GM19397 (cell line): ENCODE data around the gene CHAD.
"Not testable (repeated sequence)": the region's sequence is repeated elsewhere in the genome, so short reads cannot be mapped to it uniquely, and the experiment has no call there.

Source experiments
- ATAC-seq: cut with Tn5 transposase; IDR thresholded peaks from one replicate; pipeline ENCODE4 v1.9.1; 2021; ENCODE audit warnings: mild to moderate bottlenecking, moderate library complexity; ENCODE audit not compliant: unreplicated experiment

CHAD gene

DNA sequence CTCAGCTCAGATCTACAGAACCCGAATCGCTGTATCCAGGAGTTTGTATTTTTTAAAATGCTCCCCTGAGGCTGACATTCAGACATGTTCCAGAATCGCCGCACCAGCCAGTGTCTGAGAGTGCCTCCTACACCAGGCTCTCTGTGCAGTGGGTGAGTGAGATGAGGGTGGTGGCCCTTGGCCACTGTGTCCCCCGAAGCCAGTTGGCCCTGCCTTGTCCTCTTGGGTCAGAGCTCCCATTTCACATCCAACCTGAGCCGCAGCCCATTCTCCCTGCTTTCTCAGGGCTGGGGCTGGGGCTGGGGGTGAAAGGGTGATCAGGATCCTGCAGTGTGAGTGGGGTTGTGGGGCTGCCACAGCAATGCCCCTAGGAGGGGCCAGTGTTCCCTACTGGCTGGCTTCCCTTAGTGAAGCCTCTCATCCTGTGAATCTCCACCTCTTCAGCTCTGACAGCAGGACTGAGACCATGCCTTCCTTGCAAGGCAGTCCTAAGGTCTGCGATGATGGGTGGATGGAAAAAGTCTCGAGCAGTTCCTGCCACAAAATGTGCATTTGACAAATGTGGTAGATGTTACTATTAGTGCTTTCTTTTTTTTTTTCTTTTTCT, 26.6 kb upstream of the CHAD start:
- no peak for ATAC-seq

DNA sequence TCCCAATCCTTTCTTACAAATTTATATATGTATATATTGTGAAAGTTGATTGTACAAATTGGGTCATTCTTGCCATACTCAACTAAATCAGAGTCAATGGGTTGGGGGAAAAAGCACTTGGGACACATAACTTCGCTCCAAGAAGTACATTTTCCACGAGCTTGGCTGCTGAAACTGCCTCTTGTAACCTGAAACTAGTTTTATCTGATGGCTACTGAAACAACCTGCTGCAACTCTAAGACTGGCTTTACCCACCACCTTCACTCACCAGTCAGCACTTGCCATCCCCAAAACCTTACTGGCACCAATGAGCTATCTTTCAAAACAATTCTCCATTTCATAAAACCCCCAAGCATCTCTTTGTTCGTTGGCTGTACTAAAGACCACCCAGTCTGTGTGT, 25.1 kb upstream of the CHAD start:
- ATAC-seq, result no peak

DNA sequence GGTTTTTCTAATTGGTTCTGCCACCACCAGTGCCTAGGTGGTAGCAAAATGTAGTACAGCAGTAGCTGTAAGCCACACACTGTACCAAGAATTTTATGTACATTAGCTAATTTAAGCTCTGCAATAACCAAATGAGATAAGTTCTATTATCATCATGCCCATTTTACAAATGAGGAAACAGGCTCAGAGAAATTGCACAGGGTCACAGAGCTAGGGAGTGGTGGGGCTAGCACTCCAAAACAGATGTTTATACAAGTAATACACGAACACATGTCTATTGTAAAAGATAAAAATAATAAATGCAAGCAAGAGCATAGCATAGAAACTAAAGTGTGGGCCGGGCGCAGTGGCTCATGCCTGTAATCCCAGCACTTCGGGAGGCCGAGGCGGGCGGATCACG, 23.5 kb upstream of the CHAD start:
- ATAC-seq, result no peak

DNA sequence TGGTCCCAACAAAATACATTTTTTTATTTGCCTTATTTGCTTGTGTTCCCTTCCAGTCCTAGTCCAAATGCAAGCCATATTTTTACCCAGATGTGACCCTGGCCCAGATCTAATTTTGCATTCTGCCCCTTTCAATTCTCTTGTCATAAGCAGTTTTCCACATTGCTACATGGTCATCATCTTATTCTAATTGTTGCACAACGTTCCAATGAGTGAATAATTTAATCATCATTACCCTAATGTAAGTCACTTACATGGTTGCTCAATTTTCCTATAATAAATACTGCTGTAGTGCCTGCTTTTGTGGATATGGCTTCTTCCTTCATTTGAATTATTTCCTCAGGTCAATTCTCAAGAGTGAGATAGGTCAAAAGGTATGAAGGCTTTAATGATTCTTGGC, 22.8 kb upstream of the CHAD start:
- no peak for ATAC-seq

DNA sequence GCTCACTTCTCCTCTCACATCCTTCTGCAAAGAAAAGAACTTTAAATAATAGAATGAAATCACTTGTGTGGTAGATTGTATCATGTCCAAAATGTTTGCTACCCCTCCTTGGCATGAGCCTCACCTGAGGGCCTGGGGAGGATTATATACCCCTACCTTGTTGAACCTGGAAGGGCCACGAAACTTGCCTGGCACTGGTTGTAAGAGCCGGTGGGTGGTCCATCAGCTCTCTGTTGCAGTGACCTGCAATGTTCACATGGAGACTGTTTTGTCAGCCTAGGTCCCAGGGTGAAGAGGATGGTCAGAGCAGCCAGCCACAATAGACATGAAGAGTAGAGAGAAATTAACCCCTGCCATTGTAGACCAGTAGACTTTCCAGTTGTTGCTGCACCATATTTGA, 20.2 kb upstream of the CHAD start:
- ATAC-seq, result no peak

DNA sequence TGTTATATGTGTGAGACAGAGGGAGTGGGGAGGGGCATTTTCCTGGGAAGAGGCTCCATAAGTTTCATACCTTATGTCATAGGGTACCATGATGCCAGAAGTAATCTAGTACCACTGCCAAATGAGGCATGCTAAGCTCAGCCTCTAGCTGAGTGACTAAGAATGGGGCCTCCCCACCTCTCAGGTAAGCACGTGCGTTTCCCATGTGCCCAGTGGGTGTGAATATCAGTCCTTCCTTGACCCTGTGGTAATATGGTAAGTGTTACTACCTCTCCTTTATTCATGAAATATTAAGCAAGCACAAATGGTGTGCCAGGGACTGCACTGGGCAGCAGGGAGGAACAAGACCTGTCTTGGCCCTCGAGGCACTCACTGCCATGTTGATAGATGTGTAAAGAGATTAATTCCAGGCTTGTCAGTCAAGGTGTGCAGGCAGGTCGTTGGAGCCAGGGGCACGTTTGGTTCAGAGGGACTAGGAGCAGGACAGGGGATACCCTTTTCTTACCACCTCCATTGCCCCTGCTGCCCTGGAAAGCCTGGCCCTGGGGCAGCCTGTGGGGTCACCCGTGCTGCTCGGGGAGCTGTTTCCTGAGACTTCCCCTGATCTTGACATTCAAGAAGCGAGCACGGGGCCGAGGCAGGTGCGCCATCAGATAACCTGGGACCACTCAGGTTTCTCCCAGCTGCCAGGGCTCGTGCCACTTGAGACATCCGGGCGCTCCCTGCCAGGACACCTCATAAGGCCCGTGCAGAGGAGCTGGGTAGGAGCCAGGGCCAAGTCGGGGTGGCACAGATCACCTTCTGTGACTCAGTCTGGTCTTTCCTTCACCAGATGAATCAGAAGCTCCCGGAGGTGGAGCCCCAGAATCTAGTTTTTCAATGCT, 18.8 kb upstream of the CHAD start:
- ATAC-seq, result no peak

DNA sequence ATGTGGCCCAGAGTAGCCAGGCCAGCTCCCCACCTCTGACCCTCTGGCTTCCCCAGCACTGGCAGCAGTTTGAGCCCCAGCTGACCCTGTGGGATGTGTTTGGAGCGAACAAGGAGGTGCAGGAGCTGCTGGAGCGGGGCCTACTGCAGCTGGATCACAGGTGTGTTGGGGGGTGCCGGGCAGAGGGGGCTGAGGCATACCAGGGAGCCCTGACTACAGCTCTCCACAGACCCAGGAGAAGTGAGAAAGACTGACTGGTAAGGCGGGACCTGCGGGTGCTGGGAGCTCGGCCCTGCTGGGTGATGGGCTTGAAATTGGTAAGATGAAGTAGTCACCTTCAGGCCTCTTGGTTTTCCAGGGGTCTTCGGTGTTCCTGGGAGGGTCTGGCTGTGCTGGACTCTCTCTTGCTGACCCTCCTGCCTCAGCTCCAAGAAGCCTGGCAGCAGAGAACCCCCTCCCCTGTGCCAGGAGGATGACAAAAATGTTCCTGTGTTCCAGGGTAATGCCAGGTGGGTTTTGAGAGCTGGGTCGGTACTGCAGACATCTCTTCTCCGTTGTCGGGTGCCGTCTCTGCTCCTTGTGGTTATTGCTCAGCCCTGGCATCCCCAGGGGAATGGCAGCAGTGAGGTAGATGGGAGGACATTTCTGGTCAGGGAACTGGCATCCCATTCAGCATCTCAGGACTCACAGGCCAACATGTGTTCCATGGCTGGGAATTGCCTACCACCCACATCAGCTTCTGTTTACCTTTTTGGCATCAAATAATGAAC, 15.9 kb upstream of the CHAD start:
- ATAC-seq, result no peak

DNA sequence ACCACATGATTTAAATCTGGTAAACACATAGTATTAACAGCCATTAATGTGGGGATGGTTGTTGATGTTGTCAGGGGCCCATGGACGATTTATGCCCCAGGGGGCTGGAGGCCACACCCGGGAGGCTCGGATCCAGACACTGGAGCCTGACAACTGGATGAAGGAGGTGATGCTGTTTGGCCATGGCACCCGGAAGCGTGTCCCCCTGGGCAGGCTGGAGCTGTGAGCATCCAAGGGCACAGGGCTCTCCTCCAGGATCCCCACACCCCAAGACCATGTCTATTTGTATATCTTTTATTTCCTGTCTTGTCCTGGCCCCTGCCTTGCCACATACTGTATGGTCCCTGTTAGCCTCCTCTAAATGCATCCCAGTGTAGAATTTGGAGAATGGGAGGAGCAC, 14.6 kb upstream of the CHAD start:
- no peak for ATAC-seq

DNA sequence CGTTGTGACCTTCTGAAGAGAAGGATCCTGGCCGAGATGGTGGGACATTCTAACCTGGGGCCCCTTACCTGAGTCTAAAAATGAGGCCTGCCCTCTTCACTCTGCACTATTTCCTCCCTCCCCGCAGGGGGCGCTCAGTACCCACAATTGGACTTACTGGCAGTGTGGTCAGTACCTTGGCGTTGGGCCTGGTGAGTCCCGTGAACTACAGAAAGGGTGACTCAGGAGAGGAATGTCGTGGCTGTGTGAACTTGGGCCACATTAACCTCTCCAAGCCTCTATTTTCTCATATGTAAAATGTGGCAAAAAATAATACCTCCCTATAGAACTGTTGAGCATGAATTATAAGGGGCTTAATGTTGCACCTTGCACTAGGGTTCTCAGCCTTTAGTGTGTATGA, 13.8 kb upstream of the CHAD start:
- no peak for ATAC-seq

DNA sequence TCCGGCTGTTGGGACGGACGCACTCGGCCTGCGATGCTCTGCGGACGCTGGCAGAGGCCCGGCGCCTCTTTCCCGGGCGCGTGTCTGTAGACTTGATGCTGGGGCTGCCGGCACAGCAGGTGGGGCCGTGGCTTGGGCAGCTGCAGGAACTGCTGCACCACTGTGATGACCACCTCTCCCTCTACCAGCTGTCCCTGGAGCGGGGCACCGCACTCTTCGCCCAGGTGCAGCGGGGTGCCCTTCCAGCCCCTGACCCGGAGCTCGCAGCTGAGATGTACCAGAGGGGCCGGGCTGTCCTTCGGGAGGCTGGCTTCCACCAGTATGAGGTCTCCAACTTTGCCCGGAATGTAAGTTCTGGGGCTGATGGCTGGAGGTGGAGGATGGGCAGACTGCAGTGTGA, 13.4 kb upstream of the CHAD start:
- no peak for ATAC-seq

DNA sequence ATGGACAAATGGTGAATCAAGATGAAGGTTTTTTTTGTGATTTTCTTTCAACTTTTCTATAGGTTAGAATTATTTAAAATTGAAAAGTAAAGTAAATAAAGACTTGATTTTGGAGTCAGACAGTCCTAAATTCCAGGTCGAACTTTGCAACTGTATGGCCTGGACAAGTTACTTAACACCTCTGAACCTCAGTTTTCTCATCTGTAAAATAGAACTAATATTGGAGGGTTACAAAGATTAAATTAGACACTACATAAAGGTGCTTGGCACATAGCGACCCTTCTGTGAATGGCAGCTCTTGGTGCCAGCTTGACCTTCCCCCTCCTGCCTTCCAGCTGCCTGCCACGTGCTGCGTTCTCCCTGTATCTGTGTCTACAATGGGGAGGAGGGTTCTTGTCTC, 13.0 kb upstream of the CHAD start:
- no peak for ATAC-seq

DNA sequence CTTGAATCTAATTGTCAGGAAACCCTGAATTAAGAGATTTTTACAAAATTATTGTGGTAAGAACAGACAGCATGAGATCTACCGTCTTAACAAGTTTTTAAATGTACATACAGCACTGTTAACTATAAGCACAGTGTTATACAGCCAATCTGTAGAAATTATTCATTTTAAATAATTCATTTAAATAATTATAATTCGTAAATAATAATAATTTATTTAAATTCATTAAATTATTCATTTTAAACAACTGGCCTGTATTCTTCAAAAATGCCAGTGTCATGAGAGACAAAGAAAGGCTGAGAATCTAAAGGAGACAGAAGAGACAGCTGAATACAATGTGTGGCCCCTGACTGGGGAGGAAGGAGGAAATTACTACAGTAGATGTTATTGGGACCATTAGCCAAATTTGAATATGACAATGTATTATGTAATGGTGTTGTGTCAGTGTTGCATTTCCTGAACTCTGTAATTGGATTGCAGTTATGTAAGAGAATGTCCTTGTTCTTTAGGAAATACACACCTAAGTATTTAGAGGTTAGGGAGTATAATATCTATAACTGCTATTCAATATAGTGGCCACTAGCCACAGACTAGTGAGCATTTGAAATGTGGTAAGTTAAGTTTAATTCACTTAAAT, 12.3 kb upstream of the CHAD start:
- ATAC-seq, result no peak

DNA sequence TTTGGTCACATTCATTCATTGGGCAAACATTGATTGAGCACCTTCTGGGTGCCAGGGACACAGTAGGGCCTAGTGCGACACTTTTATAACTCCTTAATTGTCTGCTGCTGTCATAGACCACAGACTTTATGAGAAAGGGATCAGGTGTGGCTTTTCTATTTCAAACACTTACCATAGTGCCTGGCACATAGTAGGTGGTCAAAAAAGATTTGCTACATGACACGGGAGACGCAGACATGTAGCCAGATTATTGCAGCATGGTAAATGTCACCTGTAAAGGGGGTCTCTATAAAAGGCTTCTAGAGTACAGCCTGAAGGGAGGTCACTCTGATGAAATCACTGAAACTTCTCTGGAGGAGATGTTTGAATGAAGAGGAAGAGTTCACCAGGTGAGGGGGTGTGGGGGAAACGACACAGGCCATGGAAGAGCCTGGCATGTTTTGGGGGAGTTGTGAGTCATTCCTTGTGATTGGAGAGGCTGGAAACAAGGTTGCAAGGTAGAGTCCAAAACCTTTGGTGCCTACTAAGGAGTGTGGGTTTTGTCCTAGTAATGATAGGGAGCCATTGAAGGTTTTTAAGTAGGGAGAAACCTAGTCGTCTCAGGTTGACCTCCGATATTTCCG, 11.6 kb upstream of the CHAD start:
- ATAC-seq, result no peak

DNA sequence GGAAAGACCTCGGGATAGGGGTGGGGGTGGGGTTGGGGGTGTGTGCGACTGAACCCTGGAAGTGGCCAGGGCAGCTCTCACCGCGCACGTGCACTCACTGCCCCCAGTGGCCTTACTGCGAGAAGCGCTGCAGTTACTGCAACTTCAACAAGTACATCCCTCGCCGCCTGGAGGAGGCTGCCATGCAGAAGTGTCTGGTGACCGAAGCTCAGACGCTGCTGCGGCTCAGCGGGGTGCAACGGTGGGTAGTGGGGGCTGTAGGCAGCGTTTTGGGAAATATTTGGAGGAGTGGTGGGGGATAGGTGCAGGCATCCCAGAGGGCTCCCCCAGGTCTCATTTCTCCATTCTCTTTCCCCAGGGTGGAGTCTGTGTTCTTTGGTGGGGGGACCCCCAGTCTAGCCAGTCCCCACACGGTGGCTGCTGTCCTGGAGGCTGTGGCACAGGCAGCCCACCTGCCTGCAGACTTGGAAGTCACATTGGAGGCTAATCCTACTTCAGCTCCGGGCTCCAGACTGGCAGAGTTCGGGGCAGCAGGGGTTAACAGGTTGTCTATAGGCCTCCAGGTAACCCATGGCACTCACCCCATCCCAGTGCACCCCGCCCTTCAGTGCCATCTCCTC, 11.0 kb upstream of the CHAD start:
- ATAC-seq, result no peak

DNA sequence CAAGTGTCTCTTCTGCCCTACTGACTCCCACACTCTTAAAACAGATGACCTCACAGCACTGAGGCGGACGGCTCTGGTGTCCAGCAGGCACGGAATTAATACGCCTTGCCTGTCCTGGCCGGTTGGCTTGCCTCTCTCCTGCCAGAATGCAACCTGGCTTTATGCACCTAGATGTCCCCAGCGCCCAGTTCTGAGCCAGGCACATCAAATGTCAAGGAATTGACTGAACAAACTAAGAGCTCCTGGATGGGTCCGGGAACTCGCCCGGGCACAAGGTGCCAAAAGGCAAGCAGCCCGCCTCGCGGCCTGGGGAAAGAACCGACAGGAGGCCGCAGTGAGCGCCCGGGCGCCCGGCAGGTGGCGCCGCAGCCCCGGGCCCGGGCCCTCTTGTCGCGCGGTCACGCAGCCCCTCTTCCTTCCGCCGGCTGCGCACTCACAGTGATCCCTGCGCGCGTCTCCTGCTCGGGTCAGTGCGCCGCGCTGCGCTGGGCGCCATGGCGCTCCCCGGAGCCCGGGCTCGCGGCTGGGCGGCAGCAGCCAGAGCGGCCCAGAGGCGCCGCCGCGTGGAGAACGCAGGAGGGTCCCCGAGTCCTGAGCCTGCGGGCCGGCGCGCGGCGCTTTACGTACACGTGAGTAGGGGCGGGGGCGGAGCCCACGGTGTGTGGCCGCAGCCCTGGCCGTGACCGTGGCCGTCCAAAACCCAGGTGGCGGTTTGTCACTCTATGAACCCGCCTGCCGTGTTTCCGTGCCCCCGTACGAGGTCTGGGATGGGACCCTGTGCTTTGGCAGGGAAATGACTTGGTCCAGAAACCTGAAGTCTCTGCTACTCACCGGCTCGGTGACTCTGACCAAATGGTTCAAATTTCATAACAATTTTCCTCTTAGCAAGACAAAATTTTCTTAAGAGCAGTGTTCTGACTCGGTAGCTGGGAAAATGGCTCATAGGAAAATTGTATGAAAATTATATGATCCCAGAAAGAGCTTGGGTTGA, 10.0 kb upstream of the CHAD start, which contains the start of gene RSAD1:
Gene RSAD1, plus strand, starts transcription at position 470 of the 991 bp plus-strand sequence. Its CDS starts 25 bp downstream, at position 495.
- ATAC-seq, result peak; percentile 86

DNA sequence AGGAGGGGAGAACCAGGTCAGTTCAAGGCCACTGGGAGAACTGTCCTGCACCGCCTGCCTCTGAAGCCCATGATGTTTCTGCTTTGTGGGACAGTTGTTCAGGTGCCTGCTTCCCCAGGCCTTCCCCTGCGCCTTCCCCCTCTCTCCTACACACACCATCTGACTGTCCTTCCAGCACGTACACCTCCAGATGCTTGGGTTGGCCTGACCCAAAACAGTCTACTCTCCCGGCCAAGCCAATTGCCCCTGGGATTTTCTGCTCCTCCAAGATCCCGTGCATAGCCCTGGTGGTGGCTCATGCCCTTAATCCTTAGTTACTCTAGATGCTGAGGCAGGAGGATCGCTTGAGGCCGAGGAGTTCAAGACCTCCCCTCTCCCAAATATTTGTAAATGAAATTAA, 9.3 kb upstream of the CHAD start:
- ATAC-seq, result no peak

DNA sequence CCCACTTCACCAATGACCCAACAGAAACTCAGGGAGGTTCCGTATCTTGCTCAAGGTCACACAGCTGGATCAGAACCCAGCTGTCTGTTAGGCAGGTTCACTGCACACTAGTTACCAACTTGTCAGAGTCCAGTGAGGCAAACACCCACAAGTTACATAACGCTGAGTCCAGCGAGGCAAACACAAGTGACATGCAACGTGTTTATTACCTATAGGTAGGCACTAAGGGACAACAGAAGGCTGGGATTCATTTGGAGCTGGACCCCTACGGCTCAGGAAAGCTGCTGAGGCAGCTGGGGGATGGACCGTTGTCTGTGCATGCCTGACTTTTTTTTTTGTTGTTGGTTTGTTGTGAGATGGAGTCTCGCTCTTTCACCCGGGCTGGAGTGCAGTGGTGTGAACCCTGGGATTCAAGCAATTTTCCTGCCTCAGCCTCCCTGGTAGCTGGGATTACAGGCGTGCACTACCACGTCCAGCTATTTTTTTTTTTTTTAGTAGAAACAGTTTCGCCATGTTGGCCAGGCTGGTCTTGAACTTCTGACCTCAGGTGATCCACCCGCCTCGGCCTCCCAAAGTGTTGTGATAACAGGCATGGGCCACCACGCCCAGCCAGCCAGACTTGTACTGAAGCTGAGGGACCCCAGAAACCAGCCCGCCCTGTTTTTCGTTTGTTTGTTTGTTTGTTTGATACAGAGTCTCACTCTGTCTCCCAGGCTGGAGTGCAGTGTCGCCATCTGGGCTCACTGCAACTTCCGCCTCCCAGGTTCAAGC, 8.1 kb upstream of the CHAD start:
- no peak for ATAC-seq

DNA sequence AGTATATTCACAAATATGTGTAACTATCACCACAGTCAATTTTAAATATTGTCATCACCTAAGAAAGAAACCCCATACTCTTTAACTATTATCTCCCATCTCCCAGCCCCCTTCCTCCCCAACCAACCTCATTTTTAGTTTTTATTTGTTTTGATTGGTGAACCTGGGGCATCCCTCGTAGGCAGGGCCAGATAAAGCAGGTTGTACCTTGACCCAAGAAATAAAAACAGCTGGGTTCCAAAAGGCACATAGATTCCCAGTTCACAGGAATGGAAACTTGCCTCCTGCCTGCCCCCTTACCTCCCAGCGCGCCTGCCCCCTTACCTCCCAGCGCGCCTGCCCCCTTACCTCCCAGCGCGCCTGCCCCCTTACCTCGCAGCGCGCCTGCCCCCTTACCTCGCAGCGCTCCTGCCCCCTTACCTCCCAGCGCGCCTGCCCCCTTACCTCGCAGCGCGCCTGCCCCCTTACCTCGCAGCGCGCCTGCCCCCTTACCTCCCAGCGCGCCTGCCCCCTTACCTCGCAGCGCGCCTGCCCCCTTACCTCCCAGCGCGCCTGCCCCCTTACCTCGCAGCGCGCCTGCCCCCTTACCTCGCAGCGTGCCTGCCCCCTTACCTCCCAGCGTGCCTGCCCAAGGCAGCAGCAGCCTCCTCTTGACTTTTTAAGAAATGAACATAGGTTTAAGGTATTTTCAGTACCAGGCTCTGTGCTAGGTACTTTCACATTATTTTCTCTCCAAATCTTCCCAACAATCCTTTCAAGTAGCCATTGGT, 7.3 kb upstream of the CHAD start:
- ATAC-seq, result not testable (repeated sequence)
